KMS-11 (cell line): ENCODE data around the gene FANCC.

Source experiments
- H2AFZ ChIP-seq: fragments of 200-600 bp; sonication (generic); 2 replicates; pipeline ENCODE4 v1.6.1; 2016; ENCODE audit warnings: antibody characterized with exemption, mixed run types, low read depth
- H3K27ac ChIP-seq: fragments of 200-600 bp; sonication (generic); 2 replicates; pipeline ENCODE4 v1.6.1; 2016; ENCODE audit warnings: mild to moderate bottlenecking, mixed run types
- H3K27me3 ChIP-seq: fragments of 200-600 bp; sonication (generic); 2 replicates; pipeline ENCODE4 v1.6.1; 2017; ENCODE audit warnings: mild to moderate bottlenecking, low read depth, mixed run types, moderate library complexity; ENCODE audit not compliant: insufficient read depth
- H3K36me3 ChIP-seq: fragments of 200-600 bp; sonication (generic); 2 replicates; pipeline ENCODE4 v1.6.1; 2017; ENCODE audit warnings: mild to moderate bottlenecking, mixed run types; ENCODE audit not compliant: insufficient read depth
- H3K4me1 ChIP-seq: fragments of 200-600 bp; sonication (generic); 2 replicates; pipeline ENCODE4 v1.6.1; 2016; ENCODE audit warnings: mild to moderate bottlenecking, low read depth, mixed run types; ENCODE audit not compliant: poor library complexity, severe bottlenecking
- H3K4me2 ChIP-seq: fragments of 200-600 bp; sonication (generic); 2 replicates; pipeline ENCODE4 v1.7.0; 2016; ENCODE audit warnings: mild to moderate bottlenecking, mixed run types
- H3K4me3 ChIP-seq: fragments of 200-600 bp; sonication (generic); IDR thresholded peaks from 2 replicates; pipeline ENCODE4 v1.6.1; 2017; ENCODE audit warnings: low read depth, low read length, mixed read lengths; ENCODE audit not compliant: insufficient read depth
- H3K79me2 ChIP-seq: fragments of 200-600 bp; sonication (generic); 2 replicates; pipeline ENCODE4 v1.6.1; 2016; ENCODE audit warnings: low read depth, mixed run types; ENCODE audit not compliant: insufficient read depth
- H3K9ac ChIP-seq: fragments of 200-600 bp; sonication (generic); 2 replicates; pipeline ENCODE4 v1.6.1; 2016; ENCODE audit warnings: mild to moderate bottlenecking, mixed run types
- H4K20me1 ChIP-seq: fragments of 200-600 bp; sonication (generic); 2 replicates; pipeline ENCODE4 v1.6.1; 2016; ENCODE audit warnings: mild to moderate bottlenecking, mixed run types; ENCODE audit not compliant: insufficient read depth
- TF ChIP-seq, protein P1 (sequence below): fragments of 200-600 bp; sonication (generic); conservative IDR thresholded peaks from 2 replicates; pipeline ENCODE4 v1.6.1; 2017; ENCODE audit warnings: low read depth, mild to moderate bottlenecking, antibody characterized with exemption, low read length, moderate library complexity, mixed read lengths

The FANCC gene, protein sequence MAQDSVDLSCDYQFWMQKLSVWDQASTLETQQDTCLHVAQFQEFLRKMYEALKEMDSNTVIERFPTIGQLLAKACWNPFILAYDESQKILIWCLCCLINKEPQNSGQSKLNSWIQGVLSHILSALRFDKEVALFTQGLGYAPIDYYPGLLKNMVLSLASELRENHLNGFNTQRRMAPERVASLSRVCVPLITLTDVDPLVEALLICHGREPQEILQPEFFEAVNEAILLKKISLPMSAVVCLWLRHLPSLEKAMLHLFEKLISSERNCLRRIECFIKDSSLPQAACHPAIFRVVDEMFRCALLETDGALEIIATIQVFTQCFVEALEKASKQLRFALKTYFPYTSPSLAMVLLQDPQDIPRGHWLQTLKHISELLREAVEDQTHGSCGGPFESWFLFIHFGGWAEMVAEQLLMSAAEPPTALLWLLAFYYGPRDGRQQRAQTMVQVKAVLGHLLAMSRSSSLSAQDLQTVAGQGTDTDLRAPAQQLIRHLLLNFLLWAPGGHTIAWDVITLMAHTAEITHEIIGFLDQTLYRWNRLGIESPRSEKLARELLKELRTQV

DNA sequence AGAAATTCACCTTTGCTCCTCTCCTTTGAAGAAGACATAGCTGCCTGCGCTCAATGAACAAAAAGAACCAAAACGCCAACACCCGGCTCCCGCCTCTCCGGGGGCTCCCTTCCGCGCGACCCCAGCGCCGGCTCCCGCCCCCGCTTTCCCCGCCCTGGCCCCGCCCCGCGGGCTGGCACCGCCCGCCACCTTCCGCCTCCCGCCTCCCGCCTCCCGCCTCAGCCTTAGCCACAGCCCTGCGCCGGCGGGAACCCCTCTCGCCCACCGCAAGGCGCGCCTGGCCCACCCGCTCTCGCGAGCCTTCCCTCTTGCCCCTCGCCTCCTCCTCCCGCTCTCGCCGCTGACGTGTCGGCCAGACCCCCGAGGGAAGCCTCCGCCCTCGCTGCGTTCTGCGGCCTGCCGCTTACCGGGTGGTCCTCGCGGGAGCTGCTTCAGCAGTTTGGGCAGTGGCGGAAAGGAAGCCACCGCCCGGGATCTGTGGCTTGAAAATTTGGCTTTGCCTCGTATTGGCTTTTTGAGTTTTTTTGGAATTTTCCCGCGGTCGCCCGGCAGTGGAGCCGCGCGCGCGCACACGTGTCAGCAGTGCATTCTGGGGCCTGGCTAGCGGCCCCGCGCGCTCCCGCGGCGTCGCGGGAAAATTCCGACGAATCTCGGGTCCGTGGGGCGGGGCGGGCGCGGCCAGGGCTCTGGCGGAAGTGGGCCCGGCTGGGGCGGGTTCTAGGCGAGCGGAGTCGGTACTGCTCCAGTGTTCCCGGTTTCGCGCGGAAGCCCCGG lies at the start of gene FANCC:
Gene FANCC (minus strand): TSS at position 591 of the 774 bp plus-strand sequence. CDS start 68,418 bp downstream, outside the sequence.
- Histone ChIP-seq H3K4me2 (peak within 1 kb of the TSS; percentile 80), H3K4me1 (peaks cover 9% of the 10 kb centered on the region), H3K9ac (peak within 1 kb of the TSS; percentile 100), H3K36me3 (no peaks in the 10 kb centered on the region), H3K4me3 (no peak within 1 kb of the TSS), H4K20me1 (no peaks in the 10 kb centered on the region), H3K27ac (peak within 1 kb of the TSS; percentile 98), H3K27me3 (no peaks in the 10 kb centered on the region), H2AFZ (peak within 1 kb of the TSS; percentile 97), H3K79me2 (peaks cover 4% of the 10 kb centered on the region; the same call in 1 of the 2 replicates)
- TF ChIP-seq, protein P1, sequence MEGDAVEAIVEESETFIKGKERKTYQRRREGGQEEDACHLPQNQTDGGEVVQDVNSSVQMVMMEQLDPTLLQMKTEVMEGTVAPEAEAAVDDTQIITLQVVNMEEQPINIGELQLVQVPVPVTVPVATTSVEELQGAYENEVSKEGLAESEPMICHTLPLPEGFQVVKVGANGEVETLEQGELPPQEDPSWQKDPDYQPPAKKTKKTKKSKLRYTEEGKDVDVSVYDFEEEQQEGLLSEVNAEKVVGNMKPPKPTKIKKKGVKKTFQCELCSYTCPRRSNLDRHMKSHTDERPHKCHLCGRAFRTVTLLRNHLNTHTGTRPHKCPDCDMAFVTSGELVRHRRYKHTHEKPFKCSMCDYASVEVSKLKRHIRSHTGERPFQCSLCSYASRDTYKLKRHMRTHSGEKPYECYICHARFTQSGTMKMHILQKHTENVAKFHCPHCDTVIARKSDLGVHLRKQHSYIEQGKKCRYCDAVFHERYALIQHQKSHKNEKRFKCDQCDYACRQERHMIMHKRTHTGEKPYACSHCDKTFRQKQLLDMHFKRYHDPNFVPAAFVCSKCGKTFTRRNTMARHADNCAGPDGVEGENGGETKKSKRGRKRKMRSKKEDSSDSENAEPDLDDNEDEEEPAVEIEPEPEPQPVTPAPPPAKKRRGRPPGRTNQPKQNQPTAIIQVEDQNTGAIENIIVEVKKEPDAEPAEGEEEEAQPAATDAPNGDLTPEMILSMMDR: no peak

DNA sequence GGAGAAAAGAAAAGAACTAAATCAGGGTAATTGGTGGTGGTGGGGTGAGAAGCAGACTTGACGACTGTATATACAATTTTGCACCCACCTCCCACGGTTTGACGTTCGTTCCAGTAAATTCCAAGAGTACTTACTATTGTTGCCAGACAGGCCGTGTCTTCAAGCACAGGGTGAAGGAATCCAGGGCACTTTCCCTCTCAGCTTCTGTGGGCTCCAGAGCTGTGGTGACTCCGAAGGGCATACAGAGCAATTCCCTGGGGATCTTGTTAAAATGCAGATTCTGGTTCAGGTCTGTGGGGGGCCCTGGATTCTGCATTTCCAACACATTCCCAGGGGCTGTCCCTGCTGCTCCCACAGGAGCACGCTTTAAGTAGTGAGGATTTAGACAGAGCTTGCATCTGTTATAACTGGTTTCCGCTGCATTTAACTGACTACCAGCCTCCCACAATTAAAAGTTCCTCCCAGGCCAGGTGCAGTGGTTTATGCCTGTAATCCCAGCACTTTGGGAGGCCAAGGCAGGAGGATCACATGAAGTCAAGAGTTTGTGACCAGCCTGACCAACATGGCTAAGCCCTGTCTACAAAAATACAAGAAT lies 49.3 kb upstream of the FANCC start:
- H3K4me2 ChIP-seq: no peak overlapping the region
- no peak overlapping the region for H3K9ac ChIP-seq
- TF ChIP-seq, protein P1: no peak
- no peaks in the 10 kb centered on the region for H4K20me1 ChIP-seq
- no peaks in the 10 kb centered on the region for H3K27me3 ChIP-seq
- no peaks in the 10 kb centered on the region for H3K36me3 ChIP-seq
- H3K79me2 ChIP-seq: no peaks in the 10 kb centered on the region
- H3K4me3 ChIP-seq: no peak overlapping the region
- H2AFZ ChIP-seq: no peak overlapping the region
- no peak overlapping the region for H3K27ac ChIP-seq
- no peaks in the 10 kb centered on the region for H3K4me1 ChIP-seq

DNA sequence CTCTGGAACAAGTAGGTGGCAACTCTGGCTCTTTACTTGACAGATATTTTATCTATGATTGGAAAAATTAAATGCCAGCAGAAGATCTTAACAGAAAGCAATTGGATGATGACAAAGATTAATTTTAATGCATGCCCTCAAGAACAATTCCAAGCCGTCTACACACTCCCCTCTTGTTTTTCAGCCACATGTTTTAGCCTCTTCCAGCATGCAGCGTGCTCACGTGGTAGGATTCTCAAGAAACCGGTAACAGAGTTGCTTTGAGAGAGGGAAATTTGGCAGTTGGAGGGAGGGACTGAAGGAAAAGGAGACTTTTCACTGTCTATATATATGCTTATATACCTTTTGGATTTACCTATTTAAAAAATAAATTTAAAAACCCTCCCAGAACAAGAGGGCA lies 48.3 kb upstream of the FANCC start:
- no peak overlapping the region for H3K4me3 ChIP-seq
- no peak overlapping the region for H3K27ac ChIP-seq
- H3K79me2 ChIP-seq: no peaks in the 10 kb centered on the region
- H3K4me2 ChIP-seq: no peak overlapping the region
- no peaks in the 10 kb centered on the region for H3K27me3 ChIP-seq
- H3K4me1 ChIP-seq: no peaks in the 10 kb centered on the region
- H2AFZ ChIP-seq: no peak overlapping the region
- TF ChIP-seq, protein P1: no peak
- H3K9ac ChIP-seq: no peak overlapping the region
- H4K20me1 ChIP-seq: no peaks in the 10 kb centered on the region
- H3K36me3 ChIP-seq: no peaks in the 10 kb centered on the region

DNA sequence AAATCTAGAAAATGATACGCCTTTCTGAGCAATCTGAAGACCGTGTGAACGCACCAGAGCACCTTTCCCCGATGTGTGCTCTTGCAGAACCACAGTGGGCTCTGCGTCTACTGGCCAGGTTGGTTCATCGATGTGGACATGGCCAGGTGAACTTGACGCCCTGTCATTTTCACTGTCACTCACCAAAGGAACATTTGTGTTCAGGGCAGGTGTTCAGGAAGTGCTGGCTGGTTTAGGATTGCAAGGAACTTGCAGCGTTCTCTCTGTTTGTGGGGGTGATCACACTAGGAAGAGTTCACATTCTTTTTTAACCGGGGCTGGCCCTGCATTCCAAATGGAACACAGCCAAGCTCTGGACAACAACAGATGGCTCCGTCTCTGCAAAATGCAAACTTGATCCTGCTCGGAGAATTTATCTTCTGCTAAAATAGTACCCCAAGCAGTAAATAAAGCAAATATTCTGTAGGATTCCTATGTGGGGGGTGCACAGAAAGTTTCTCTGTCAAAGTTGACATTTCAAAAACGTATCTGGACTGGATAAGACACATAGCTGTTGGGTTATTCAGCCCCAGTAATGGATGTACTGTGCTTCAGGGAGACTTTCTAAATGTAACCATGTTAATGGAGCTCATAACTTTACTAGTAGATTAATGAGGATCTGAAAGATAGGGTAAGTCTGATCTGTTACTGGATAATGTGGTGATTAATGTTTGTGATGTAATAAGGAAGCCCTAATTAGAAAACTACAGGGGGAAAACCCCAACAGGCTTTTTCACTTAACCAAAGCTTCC lies 45.7 kb upstream of the FANCC start:
- H3K4me1 ChIP-seq: no peaks in the 10 kb centered on the region
- no peaks in the 10 kb centered on the region for H4K20me1 ChIP-seq
- H3K27ac ChIP-seq: no peak overlapping the region
- no peaks in the 10 kb centered on the region for H3K27me3 ChIP-seq
- H3K9ac ChIP-seq: no peak overlapping the region
- no peaks in the 10 kb centered on the region for H3K79me2 ChIP-seq
- no peak overlapping the region for H2AFZ ChIP-seq
- H3K36me3 ChIP-seq: no peaks in the 10 kb centered on the region
- no peak overlapping the region for H3K4me3 ChIP-seq
- H3K4me2 ChIP-seq: no peak overlapping the region
- TF ChIP-seq, protein P1: no peak
